ENCODE results near the gene TCF23. TPM values are rescaled to one million over a fixed set of nuclear protein-coding genes. Genes with fewer than 3 reads are reported as not detected.

The TCF23 gene
- 1.2 TPM for total RNA-seq
- long read RNA-seq, full-length matches to known transcripts = 2 of 2 reads
- long read RNA-seq, partial matches to known transcripts = 0 of 2 reads
- long read RNA-seq, other reads (novel, unspliced or antisense) = 0 of 2 reads

GRCh38 chr2:27148801-27149439 is at the start of gene TCF23:
TSS of gene TCF23 (plus strand) at chr2:27149004. CDS start at chr2:27149134, 130 bp downstream.
- no peaks in the 10 kb centered on the region for H3K36me3 ChIP-seq
- H3K4me3 ChIP-seq = no peak within 1 kb of the TSS
- no peaks in the 10 kb centered on the region for H3K4me1 ChIP-seq
- no peak within 1 kb of the TSS for H3K27ac ChIP-seq
- ATAC-seq = no peak
- DNase-seq = no peak
- peaks cover 8% of the 10 kb centered on the region for H3K27me3 ChIP-seq (ENCODE audit: low read depth)
- TF ChIP-seq CTCF (IDR thresholded peaks at IDR 0.05) = no peak
- intact Hi-C loops (cut with DNase I) = no loop called here
- H3K9me3 ChIP-seq = no peaks in the 10 kb centered on the region

GRCh38 chr2:27099334-27099955 is 49.4 kb upstream of the TCF23 start:
- Histone ChIP-seq H3K9me3 (no peaks in the 10 kb centered on the region), H3K4me1 (peaks cover 16% of the 10 kb centered on the region), H3K27me3 (ENCODE audit: low read depth) (no peaks in the 10 kb centered on the region), H3K4me3 (no peak overlapping the region), H3K36me3 (no peaks in the 10 kb centered on the region), H3K27ac (no peak overlapping the region)
- ATAC-seq (no peak), DNase-seq (no peak)
- intact Hi-C loops (cut with DNase I) = no loop called here
- no peak for TF ChIP-seq CTCF (IDR thresholded peaks at IDR 0.05)

- no peak overlapping the region for H3K27ac ChIP-seq
- H3K4me3 ChIP-seq = no peak overlapping the region
- intact Hi-C loops (cut with DNase I) = no loop called here
- peaks cover 16% of the 10 kb centered on the region for H3K4me1 ChIP-seq
- DNase-seq (no peak), ATAC-seq (no peak)
- H3K9me3 ChIP-seq = no peaks in the 10 kb centered on the region
- no peak for TF ChIP-seq CTCF (IDR thresholded peaks at IDR 0.05)
- H3K27me3 ChIP-seq (ENCODE audit: low read depth) = no peaks in the 10 kb centered on the region
- no peaks in the 10 kb centered on the region for H3K36me3 ChIP-seq
Observed at GRCh38 chr2:27100036-27100435, 48.8 kb upstream of the TCF23 start.

- TF ChIP-seq CTCF (IDR thresholded peaks at IDR 0.05) = no peak
- H3K36me3 ChIP-seq = no peaks in the 10 kb centered on the region
- ATAC-seq = no peak
- H3K9me3 ChIP-seq = no peaks in the 10 kb centered on the region
- peaks cover under 1% of the 10 kb centered on the region for H3K4me1 ChIP-seq
- no peaks in the 10 kb centered on the region for H3K27me3 ChIP-seq (ENCODE audit: low read depth)
- intact Hi-C loops (cut with DNase I) = no loop called here
- DNase-seq = no peak
- H3K27ac ChIP-seq = no peak overlapping the region
- H3K4me3 ChIP-seq = no peak overlapping the region
Observed at GRCh38 chr2:27102329-27102728, 46.5 kb upstream of the TCF23 start.

- no peak overlapping the region for H3K4me3 ChIP-seq
- no peaks in the 10 kb centered on the region for H3K36me3 ChIP-seq
- no peaks in the 10 kb centered on the region for H3K4me1 ChIP-seq
- intact Hi-C loops (cut with DNase I) = no loop called here
- DNase-seq (no peak), ATAC-seq (no peak)
- no peak overlapping the region for H3K27ac ChIP-seq
- H3K9me3 ChIP-seq = no peaks in the 10 kb centered on the region
- H3K27me3 ChIP-seq (ENCODE audit: low read depth) = no peaks in the 10 kb centered on the region
- no peak for TF ChIP-seq CTCF (IDR thresholded peaks at IDR 0.05)
Observed at GRCh38 chr2:27105981-27106380, 42.8 kb upstream of the TCF23 start.

All from lower lobe of right lung (tissue), 2 donors.